ENCODE results near the gene E2F8. TPM values are rescaled to one million over a fixed set of nuclear protein-coding genes. Genes with fewer than 3 reads are reported as not detected.
"Not testable (repeated sequence)": the region's sequence is repeated elsewhere in the genome, so short reads cannot be mapped to it uniquely, and the experiment has no call there.

E2F8 gene
- total RNA-seq, 5 donors from 2014 or later (not counting 1 experiment from before 2014, with no cell fraction given): 0.12 to 0.56 (median 0.26) TPM

- H3K27ac ChIP-seq (ENCODE audit: low read length); DNase-seq; H3K4me1 ChIP-seq (ENCODE audit: control insufficient read depth in 1 of 2, extremely low read depth in 1 of 2, insufficient read depth in 2 of 2, low read length in 2 of 2); H3K4me1 Mint-ChIP-seq; H3K36me3 Mint-ChIP-seq; H3K9me3 Mint-ChIP-seq; ATAC-seq (replicated peaks in 1 of 4); H3K36me3 ChIP-seq (ENCODE audit: control insufficient read depth in 2 of 2, extremely low read depth in 1 of 2, insufficient read depth in 1 of 2, low read length in 1 of 2); H3K27ac Mint-ChIP-seq; H3K9me3 ChIP-seq; H3K4me3 Mint-ChIP-seq; H3K27me3 Mint-ChIP-seq; H3K27me3 ChIP-seq (replicated peaks in 1 of 2; ENCODE audit: control insufficient read depth in 2 of 2, extremely low read depth in 1 of 2, insufficient read depth in 2 of 2, low read length in 1 of 2); H3K4me3 ChIP-seq (ENCODE audit: control insufficient read depth in 1 of 2, extremely low read depth in 1 of 2, low read length in 1 of 2); POLR2A ChIA-PET; CTCF ChIA-PET: not testable (repeated sequence)
- WGBS (ENCODE audit: insufficient coverage): 67% methylated on average over 1 of the region's 3 CpGs
Measured at GRCh38 chr11:19254441-19254840, 13.7 kb upstream of the E2F8 start.

- 38% methylated on average over 3 of the region's 3 CpGs for WGBS (ENCODE audit: insufficient coverage)
- peaks cover 0 to 8% (median 8%) of the 10 kb centered on the region in 3 donors for H3K9me3 Mint-ChIP-seq
- no peak overlapping the region for H3K27ac Mint-ChIP-seq
- H3K9me3 ChIP-seq: no peaks in the 10 kb centered on the region
- no peak overlapping the region for H3K4me3 Mint-ChIP-seq
- ChIA-PET CTCF (interaction anchor here in 1 of 2 donors (1.6 kb wide), 1 partner anchor 9 kb away, joined by 4 read pairs; no protein-coding TSS in a partner anchor), POLR2A (no interaction called here)
- H3K27me3 ChIP-seq (replicated peaks in 1 of 2; ENCODE audit: control insufficient read depth in 2 of 2, extremely low read depth in 1 of 2, insufficient read depth in 2 of 2, low read length in 1 of 2): peaks cover 0 to 6% of the 10 kb centered on the region in 2 experiments
- no peaks in the 10 kb centered on the region for H3K4me1 Mint-ChIP-seq
- DNase-seq: no peak
- H3K4me1 ChIP-seq (ENCODE audit: control insufficient read depth in 1 of 2, extremely low read depth in 1 of 2, insufficient read depth in 2 of 2, low read length in 2 of 2): no peaks in the 10 kb centered on the region
- H3K27ac ChIP-seq (ENCODE audit: low read length): no peak overlapping the region
- H3K27me3 Mint-ChIP-seq: peaks cover 2 to 10% of the 10 kb centered on the region in 2 donors
- no peak for ATAC-seq (replicated peaks in 1 of 4)
- no peaks in the 10 kb centered on the region for H3K36me3 ChIP-seq (ENCODE audit: control insufficient read depth in 2 of 2, extremely low read depth in 1 of 2, insufficient read depth in 1 of 2, low read length in 1 of 2)
- no peaks in the 10 kb centered on the region for H3K36me3 Mint-ChIP-seq
- no peak overlapping the region for H3K4me3 ChIP-seq (ENCODE audit: control insufficient read depth in 1 of 2, extremely low read depth in 1 of 2, low read length in 1 of 2)
Measured at GRCh38 chr11:19253817-19254216, 13.1 kb upstream of the E2F8 start.

GRCh38 chr11:19253153-19253745 lies 12.5 kb upstream of the E2F8 start:
- Mint-ChIP-seq H3K27me3 (peaks cover 3 to 15% of the 10 kb centered on the region in 2 donors), H3K27ac (no peak overlapping the region), H3K4me1 (no peaks in the 10 kb centered on the region), H3K9me3 (peaks cover 0 to 8% (median 8%) of the 10 kb centered on the region in 3 donors), H3K36me3 (no peaks in the 10 kb centered on the region), H3K4me3 (no peak overlapping the region)
- H3K4me1 ChIP-seq (ENCODE audit: control insufficient read depth in 1 of 2, extremely low read depth in 1 of 2, insufficient read depth in 2 of 2, low read length in 2 of 2): no peaks in the 10 kb centered on the region
- ATAC-seq (replicated peaks in 1 of 4) (no peak), DNase-seq (no peak)
- H3K27ac ChIP-seq (ENCODE audit: low read length): no peak overlapping the region
- H3K36me3 ChIP-seq (ENCODE audit: control insufficient read depth in 2 of 2, extremely low read depth in 1 of 2, insufficient read depth in 1 of 2, low read length in 1 of 2): no peaks in the 10 kb centered on the region
- peaks cover 0 to 4% of the 10 kb centered on the region in 2 experiments for H3K27me3 ChIP-seq (replicated peaks in 1 of 2; ENCODE audit: control insufficient read depth in 2 of 2, extremely low read depth in 1 of 2, insufficient read depth in 2 of 2, low read length in 1 of 2)
- H3K4me3 ChIP-seq (ENCODE audit: control insufficient read depth in 1 of 2, extremely low read depth in 1 of 2, low read length in 1 of 2): no peak overlapping the region
- POLR2A ChIA-PET: no interaction called here
- 96% methylated on average over 4 of the region's 7 CpGs for WGBS (ENCODE audit: insufficient coverage)
- CTCF ChIA-PET: interaction anchor here in 1 of 2 donors (1.6 kb wide), 1 partner anchor 9 kb away, joined by 4 read pairs; no protein-coding TSS in a partner anchor
- no peaks in the 10 kb centered on the region for H3K9me3 ChIP-seq

DNA sequence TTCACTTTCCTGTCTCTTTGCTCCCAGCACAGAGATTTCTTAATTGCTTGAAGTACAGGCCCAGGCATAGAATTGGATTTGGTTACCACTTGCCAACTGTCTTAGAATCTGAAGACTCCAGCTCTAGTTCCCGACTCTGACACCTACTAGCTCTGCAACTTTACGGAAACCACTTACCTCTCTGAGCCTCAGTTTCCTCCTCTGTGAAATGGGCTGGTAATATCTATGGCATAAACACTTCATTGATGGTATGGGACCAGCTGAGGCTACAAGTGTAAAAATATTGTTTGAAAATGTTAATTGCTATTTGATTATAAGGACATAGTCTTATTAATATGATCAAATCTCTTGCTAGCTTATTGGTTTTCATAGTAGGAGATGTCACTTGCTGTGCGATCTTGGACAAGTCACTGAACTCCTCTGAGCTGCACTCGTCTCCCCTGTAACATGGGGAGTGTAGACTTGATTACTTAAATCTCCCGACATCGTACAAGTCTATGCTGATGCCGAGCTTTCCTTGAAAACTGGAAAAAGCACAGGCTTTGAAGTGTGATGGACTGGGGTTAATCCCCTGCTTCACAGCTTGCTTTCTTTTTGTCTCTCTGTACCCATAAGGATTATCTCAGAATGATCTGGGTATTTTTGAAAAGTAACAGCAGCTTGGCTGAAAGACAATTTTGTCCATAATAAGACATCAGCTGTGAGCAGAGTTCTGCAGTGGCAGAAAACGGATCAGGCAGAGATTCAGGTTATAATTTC lies 11.8 kb upstream of the E2F8 start:
- H3K27me3 Mint-ChIP-seq: peaks cover 10 to 19% of the 10 kb centered on the region in 2 donors
- no peak for ATAC-seq (replicated peaks in 1 of 4)
- ChIA-PET POLR2A (no interaction called here), CTCF (interaction anchor here (1.6 to 1.9 kb wide), 2 partner anchors 8 to 10 kb away, joined by 4 read pairs; no protein-coding TSS in a partner anchor)
- H3K4me1 Mint-ChIP-seq: no peaks in the 10 kb centered on the region
- Histone ChIP-seq H3K9me3 (no peaks in the 10 kb centered on the region), H3K36me3 (ENCODE audit: control insufficient read depth in 2 of 2, extremely low read depth in 1 of 2, insufficient read depth in 1 of 2, low read length in 1 of 2) (no peaks in the 10 kb centered on the region), H3K4me1 (ENCODE audit: control insufficient read depth in 1 of 2, extremely low read depth in 1 of 2, insufficient read depth in 2 of 2, low read length in 2 of 2) (no peaks in the 10 kb centered on the region), H3K27me3 (replicated peaks in 1 of 2; ENCODE audit: control insufficient read depth in 2 of 2, extremely low read depth in 1 of 2, insufficient read depth in 2 of 2, low read length in 1 of 2) (peaks cover 0 to 4% of the 10 kb centered on the region in 2 experiments), H3K27ac (ENCODE audit: low read length) (no peak overlapping the region), H3K4me3 (ENCODE audit: control insufficient read depth in 1 of 2, extremely low read depth in 1 of 2, low read length in 1 of 2) (no peak overlapping the region)
- H3K27ac Mint-ChIP-seq: no peak overlapping the region
- no peak overlapping the region for H3K4me3 Mint-ChIP-seq
- DNase-seq: no peak
- no peaks in the 10 kb centered on the region for H3K36me3 Mint-ChIP-seq
- 83% methylated on average over 2 of the region's 8 CpGs for whole genome bisulfite sequencing (ENCODE audit: insufficient coverage)
- peaks cover 0 to 8% (median 8%) of the 10 kb centered on the region in 3 donors for H3K9me3 Mint-ChIP-seq

- no peak overlapping the region for H3K4me3 ChIP-seq (ENCODE audit: control insufficient read depth in 1 of 2, extremely low read depth in 1 of 2, low read length in 1 of 2)
- H3K27me3 ChIP-seq (replicated peaks in 1 of 2; ENCODE audit: control insufficient read depth in 2 of 2, extremely low read depth in 1 of 2, insufficient read depth in 2 of 2, low read length in 1 of 2): peaks cover 0 to 4% of the 10 kb centered on the region in 2 experiments
- CTCF ChIA-PET: interaction anchor here (0.6 to 1.9 kb wide), 3 partner anchors 9 to 1994 kb away, joined by 3 to 4 read pairs (median 4); no protein-coding TSS in a partner anchor
- H3K4me3 Mint-ChIP-seq: no peak overlapping the region
- H3K27ac Mint-ChIP-seq: no peak overlapping the region
- H3K36me3 ChIP-seq (ENCODE audit: control insufficient read depth in 2 of 2, extremely low read depth in 1 of 2, insufficient read depth in 1 of 2, low read length in 1 of 2): no peaks in the 10 kb centered on the region
- H3K36me3 Mint-ChIP-seq: no peaks in the 10 kb centered on the region
- no peak overlapping the region for H3K27ac ChIP-seq (ENCODE audit: low read length)
- H3K4me1 ChIP-seq (ENCODE audit: control insufficient read depth in 1 of 2, extremely low read depth in 1 of 2, insufficient read depth in 2 of 2, low read length in 2 of 2): no peaks in the 10 kb centered on the region
- no peaks in the 10 kb centered on the region for H3K4me1 Mint-ChIP-seq
- ATAC-seq (replicated peaks in 1 of 4) (no peak), DNase-seq (no peak)
- POLR2A ChIA-PET: no interaction called here
- peaks cover 16 to 18% of the 10 kb centered on the region in 2 donors for H3K27me3 Mint-ChIP-seq
- H3K9me3 ChIP-seq: no peaks in the 10 kb centered on the region
- peaks cover 0 to 8% (median 8%) of the 10 kb centered on the region in 3 donors for H3K9me3 Mint-ChIP-seq
Measured at GRCh38 chr11:19251577-19251976, 10.8 kb upstream of the E2F8 start.

DNA sequence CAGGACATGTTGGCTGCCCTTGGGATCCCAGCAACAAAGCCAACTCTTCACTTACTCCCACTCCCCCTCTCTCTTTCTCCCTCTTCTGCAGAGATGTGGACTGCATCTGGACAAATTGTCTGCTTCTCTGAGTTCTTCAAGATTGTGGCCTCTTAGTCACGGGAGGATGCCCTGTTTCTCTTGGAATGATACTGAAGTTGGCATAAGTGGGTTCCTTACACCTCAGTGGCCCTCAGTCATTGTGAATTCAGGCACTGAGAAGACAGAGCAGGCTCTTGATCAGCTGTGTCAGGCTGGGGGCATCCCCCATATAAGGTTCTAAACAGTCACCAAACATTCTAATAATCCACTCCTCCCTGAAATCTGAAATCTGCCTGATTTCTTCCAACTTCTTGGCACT lies 6.1 kb upstream of the E2F8 start:
- H3K4me1 Mint-ChIP-seq: peaks cover 8 to 9% (median 9%) of the 10 kb centered on the region in 3 donors
- WGBS (ENCODE audit: insufficient coverage): 88% methylated on average over 1 of the region's 1 CpG
- ATAC-seq (replicated peaks in 1 of 4) (no peak), DNase-seq (no peak)
- H3K27ac Mint-ChIP-seq: no peak overlapping the region
- Histone ChIP-seq H3K36me3 (ENCODE audit: control insufficient read depth in 2 of 2, extremely low read depth in 1 of 2, insufficient read depth in 1 of 2, low read length in 1 of 2) (no peaks in the 10 kb centered on the region), H3K27me3 (replicated peaks in 1 of 2; ENCODE audit: control insufficient read depth in 2 of 2, extremely low read depth in 1 of 2, insufficient read depth in 2 of 2, low read length in 1 of 2) (peaks cover 2 to 29% of the 10 kb centered on the region in 2 experiments), H3K9me3 (no peaks in the 10 kb centered on the region), H3K4me3 (ENCODE audit: control insufficient read depth in 1 of 2, extremely low read depth in 1 of 2, low read length in 1 of 2) (no peak overlapping the region), H3K4me1 (ENCODE audit: control insufficient read depth in 1 of 2, extremely low read depth in 1 of 2, insufficient read depth in 2 of 2, low read length in 2 of 2) (peaks cover 2 to 10% of the 10 kb centered on the region in 2 experiments), H3K27ac (ENCODE audit: low read length) (no peak overlapping the region)
- H3K27me3 Mint-ChIP-seq: peaks cover 49 to 55% of the 10 kb centered on the region in 2 donors
- H3K36me3 Mint-ChIP-seq: no peaks in the 10 kb centered on the region
- ChIA-PET POLR2A (no interaction called here), CTCF (no interaction called here)
- H3K4me3 Mint-ChIP-seq: no peak overlapping the region
- H3K9me3 Mint-ChIP-seq: peaks cover 0 to 8% (median 4%) of the 10 kb centered on the region in 3 donors

Measured in T-cell (primary cell).